ENCODE results near the gene SDHD. TPM values are rescaled to one million over a fixed set of nuclear protein-coding genes. Genes with fewer than 3 reads are reported as not detected.
"Not testable (repeated sequence)": the region's sequence is repeated elsewhere in the genome, so short reads cannot be mapped to it uniquely, and the experiment has no call there.

Gene SDHD
- total RNA-seq, result 198 and 201 TPM in 2 replicates

- peak; percentile 99 for DNase-seq
Measured at GRCh38 chr11:112086422-112087191, at the start of gene SDHD, which contains the start of gene TIMM8B. Gene SDHD, plus strand, starts transcription at chr11:112086873. Its CDS starts 35 bp downstream, at chr11:112086908. Gene TIMM8B, minus strand, starts transcription at chr11:112086756. Its CDS starts 33 bp downstream, at chr11:112086723.

GRCh38 chr11:112037527-112037926 is 49.1 kb upstream of the SDHD start:
- DNase-seq, result no peak

DNA sequence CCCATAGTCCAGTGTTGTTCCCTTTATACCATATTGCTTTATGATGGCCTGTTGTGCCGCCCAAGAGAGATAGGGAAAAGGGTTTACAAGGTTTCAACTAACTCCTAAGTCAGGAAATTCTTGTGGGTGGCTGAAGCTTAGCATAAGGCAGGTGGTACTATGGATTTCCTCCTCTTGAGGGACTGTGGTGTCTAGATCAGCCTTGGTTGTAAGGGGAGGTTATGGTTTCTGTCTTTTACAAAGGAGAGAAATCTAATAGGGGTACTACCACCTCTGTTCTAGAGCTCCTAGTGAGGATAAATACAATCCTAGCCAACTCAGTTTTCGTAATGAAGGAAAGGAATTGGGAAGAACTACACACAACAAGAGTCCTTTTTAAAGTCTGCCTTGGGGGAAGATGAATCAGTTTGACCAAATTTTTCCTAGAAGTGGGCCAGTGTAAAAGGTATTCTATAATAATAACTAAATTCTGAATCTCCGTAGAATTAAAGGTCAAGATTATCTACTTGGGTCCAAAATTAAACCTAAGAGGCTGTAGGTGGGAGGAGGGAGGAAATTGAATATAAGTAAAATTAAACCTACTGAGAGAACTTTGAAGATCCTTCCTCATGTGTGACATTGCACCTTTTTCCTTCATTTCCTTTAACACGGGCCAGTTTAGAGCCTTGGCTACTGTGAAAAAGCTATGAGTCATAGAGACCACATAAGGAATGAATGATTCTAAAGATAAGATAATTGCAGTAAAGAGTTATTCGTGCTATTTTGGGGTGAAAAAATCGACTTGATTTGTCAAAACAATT is 44.3 kb upstream of the SDHD start:
- peak; percentile 79 for DNase-seq

GRCh38 chr11:112042961-112043304 is 43.7 kb upstream of the SDHD start:
- no peak for DNase-seq

DNA sequence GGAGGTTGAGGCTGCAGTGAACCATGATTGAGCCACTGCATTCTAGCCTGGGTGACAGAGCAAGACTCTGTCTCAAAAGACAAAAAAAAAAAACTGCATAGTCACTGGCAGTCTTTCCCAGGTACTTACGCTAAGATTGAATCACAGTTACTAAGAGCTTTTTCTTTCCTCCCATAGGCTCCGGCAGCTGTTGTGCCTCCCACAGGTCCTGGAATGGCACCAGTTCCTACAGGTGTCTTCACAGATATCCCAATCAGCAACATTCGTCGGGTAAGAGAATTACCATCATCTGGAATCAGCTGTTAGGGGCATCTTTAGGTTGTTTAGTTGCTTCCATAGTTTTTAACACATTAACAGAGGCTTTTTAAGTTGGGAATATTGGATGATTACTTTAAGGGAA is 41.7 kb upstream of the SDHD start:
- no peak for DNase-seq

DNA sequence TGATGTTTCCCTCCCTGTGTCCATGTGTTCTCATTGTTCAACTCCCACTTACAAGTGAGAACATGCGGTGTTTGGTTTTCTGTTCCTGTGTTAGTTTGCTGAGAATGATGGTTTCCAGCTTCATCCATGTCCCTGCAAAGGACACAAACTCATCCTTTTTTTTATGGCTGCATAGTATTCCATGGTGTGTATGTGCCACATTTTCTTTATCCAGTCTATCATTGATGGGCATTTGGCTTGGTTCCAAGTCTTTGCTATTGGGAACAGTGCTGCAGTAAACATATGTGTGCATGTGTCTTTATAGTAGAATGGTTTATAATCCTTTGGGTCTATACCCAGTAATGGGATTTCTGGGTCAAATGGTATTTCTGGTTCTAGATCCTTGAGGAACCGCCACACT is 40.0 kb upstream of the SDHD start:
- not testable (repeated sequence) for DNase-seq

GRCh38 chr11:112048256-112048655 is 38.4 kb upstream of the SDHD start:
- DNase-seq, result not testable (repeated sequence)

DNA sequence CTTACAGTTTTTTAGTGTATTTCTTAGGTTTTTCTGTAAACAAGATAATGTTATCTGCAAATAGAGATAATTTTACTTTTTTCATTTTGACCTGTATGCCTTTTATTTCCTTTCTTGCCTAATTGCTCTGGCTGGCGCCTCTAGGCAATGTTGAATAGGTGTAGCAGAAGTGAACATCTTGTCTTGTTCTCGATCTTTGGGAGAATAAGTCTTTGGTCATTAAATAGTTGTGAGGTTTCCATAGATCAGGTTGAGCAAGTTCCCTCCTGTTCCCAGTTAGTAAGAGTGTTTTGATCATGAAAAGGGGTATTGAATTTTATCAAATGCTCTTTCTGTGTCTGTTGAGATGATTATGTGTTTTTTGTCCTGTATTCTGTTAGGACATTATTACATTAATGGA is 36.9 kb upstream of the SDHD start:
- DNase-seq, result no peak

DNA sequence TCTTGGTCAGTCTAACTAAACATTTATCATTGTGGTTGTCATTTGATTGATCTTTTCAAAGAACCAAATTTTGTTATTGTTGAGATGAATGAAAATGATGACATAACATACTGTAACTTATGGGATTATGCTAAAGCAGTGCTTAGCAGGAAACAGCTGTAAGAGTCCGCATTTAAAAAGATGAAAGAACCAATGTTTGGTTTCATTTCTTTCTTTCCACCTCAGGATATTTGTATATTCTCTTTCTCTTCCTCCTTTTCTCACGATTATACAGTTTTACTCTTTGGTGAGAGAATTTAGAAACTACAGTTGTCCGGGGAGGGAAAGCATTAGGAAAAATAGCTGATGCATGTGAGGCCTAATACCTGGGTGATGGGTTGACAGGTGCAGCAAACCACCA is 36.0 kb upstream of the SDHD start:
- DNase-seq, result no peak

- DNase-seq, result no peak
Measured at GRCh38 chr11:112051768-112052167, 34.9 kb upstream of the SDHD start.

DNA sequence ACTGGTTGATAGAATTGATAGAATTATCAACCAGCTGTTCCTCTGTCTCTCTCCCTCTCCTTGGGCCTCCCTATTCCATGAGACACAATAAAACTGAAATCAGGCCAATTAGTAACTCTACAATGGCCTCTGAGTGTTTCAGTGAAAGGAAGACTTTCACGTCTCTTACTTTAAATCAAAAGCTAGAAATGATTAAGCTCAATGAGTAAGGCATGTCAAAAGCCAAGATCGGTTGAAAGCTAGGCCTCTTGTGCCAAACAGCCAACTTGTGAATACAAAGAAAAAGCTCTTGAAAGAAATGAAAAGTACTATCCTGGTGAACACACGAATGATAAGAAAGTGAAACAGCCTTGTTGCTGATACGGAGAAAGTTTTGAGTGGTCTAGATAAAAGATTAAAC is 29.5 kb upstream of the SDHD start:
- no peak for DNase-seq

DNA sequence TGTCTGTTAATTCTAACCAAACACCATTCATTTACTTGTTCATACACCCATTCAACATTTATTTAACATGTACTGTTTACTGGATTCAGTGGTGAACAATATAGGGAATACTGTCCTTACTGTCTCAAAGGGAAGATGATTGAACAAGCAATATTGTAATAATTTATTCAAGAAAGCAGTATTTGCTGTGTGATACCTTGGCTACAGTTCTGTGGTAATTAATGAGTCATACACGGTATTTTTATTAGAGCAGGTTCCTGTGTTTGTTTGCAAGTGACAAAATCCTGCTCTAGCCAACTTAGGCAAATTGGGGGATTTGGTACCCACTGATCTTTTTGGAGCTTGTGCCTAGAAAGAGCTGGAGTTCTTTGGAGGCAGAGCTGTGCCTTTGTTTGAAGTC is 28.6 kb upstream of the SDHD start:
- DNase-seq, result peak; percentile 60

- DNase-seq, result no peak
Measured at GRCh38 chr11:112062923-112063322, 23.8 kb upstream of the SDHD start.

GRCh38 chr11:112073941-112074811 is 12.5 kb upstream of the SDHD start, which contains the start of the genes NKAPD1 and PIH1D2:
Gene NKAPD1, plus strand, starts transcription at chr11:112074299. Its CDS starts 1,276 bp downstream, at chr11:112075575.
Gene PIH1D2, minus strand, starts transcription at chr11:112074017. Its CDS starts 843 bp downstream, at chr11:112073174.
- peak; percentile 92 for DNase-seq

DNA sequence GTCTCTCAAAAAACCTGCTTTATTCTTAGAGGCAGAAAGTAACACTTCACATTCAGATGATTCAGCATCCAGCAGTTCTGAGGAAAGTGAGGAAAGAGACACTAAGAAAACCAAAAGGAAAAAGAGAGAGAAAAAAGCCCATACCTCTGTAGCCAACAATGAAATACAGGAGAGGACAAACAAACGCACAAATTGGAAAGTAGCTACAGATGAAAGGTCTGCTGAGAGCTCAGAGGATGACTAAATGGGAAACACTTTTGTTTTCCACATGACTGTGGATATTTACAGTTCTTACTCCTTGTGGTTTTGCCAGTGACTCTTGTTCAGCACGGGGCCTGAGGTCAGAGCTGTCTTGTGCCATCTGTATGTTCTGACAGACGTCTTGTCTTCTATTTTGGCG is 3.9 kb upstream of the SDHD start:
- no peak for DNase-seq

GRCh38 chr11:112085822-112086421 is 751 bp upstream of the SDHD start:
- peak; percentile 45 for DNase-seq

DNA sequence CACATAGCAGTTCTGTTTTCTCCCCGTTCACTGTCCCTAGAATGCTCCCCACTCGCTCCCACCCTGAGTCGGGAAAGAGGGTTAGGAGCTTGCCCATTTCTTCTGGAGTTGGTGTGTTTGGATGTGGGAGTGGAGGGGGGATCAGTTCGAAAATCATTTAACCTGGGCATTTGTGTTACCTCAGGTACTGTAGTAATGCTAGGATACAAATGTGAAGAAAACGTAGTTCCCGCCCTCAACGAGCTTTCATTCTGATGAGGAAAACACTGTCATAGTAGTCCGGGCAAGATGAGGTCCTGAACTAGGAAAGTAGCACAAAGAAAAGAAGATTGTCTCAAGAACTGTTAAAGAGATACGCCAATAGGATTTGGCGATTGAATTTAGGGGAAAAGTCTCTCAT is 539 bp downstream of the SDHD start:
- DNase-seq, result peak; percentile 10

- DNase-seq, result not testable (repeated sequence)
Measured at GRCh38 chr11:112095302-112095701, 8.6 kb downstream of the SDHD start.

DNA sequence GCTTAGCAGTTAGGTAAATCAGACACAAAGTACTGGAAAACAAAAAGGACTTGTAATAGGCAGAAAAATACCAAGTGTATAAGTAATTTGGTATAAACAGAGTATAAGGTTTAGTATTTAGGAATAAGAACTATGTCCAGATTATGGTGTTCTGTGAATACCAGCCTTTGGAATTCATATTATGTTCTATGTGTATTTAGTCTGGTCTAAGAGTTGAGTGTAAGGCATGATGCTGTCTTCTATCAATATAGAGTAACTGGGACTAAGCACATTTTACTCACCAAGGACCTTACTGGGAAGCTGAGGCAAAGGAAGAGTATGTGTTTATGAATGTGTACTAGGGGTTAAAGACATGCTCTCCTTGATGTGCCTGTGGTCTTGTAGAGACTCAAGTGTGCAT is 9.5 kb downstream of the SDHD start:
- no peak for DNase-seq

- no peak for DNase-seq
Measured at GRCh38 chr11:112097734-112098528, 11.3 kb downstream of the SDHD start.

DNA sequence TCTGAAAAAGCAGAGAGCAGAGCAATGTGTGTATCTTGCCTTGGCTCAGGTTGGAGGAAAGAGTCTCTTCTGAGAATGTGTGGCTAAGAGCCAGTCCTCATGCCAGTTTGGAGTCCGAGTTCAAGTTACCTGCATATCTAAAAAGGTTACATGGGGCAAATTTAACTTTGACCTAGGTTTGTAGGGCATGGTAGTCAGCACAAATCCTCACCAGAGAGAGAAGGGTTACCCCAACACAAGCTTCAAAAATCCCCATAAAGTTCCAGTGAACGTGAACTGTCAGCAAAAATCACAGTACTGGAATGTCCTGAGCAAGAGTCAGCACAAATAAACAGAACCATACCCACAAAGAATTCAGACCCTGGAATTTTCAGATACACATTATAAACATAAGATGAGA is 13.8 kb downstream of the SDHD start:
- no peak for DNase-seq

Measured in dermis blood vessel endothelial cell (primary cell).